Spleen (tissue), 11 donors: ENCODE measurements around the gene JAKMIP1. TPM values are rescaled to one million over a fixed set of nuclear protein-coding genes. Genes with fewer than 3 reads are reported as not detected.

Experiments
- DNase-seq: peaks from one replicate; pipeline ENCODE4 v3.0.0-alpha.2; 2020
- H3K27ac ChIP-seq, 8 donors: fragments of 200-600 bp; sonication (generic) in 7 of 8; 1 replicate in 4 of 8; 2 replicates in 4 of 8; pipeline versions ENCODE4 v1.5.0 to v1.8.0; 2016 to 2021; ENCODE audit warnings: inconsistent platforms in 4 of 8, mild to moderate bottlenecking in 4 of 8, moderate library complexity in 1 of 8
- H3K27me3 ChIP-seq, 7 donors: fragments of 200-600 bp; sonication (generic) in 6 of 7; replicated peaks in 1 of 7; 1 replicate in 4 of 7; 2 replicates in 3 of 7; pipeline versions ENCODE4 v1.5.0 to v1.8.0; 2016 to 2021; ENCODE audit warnings: inconsistent platforms in 3 of 7, mild to moderate bottlenecking in 1 of 7
- H3K36me3 ChIP-seq, 6 donors: fragments of 200-600 bp; sonication (generic) in 5 of 6; 1 replicate in 4 of 6; 2 replicates in 2 of 6; pipeline versions ENCODE4 v1.5.0 to v1.8.0; 2016 to 2021; ENCODE audit warnings: inconsistent platforms in 2 of 6
- H3K4me1 ChIP-seq, 6 donors: fragments of 200-600 bp; sonication (generic) in 5 of 6; 1 replicate in 3 of 6; 2 replicates in 3 of 6; pipeline versions ENCODE4 v1.5.0 to v1.8.0; 2016 to 2021; ENCODE audit warnings: inconsistent platforms in 3 of 6
- H3K4me3 ChIP-seq, 8 donors: fragments of 200-600 bp; sonication (generic) in 7 of 8; 1 replicate in 4 of 8; 2 replicates in 4 of 8; pipeline versions ENCODE4 v1.5.0 to v1.8.0; 2016 to 2021; ENCODE audit warnings: inconsistent platforms in 4 of 8, mild to moderate bottlenecking in 4 of 8, moderate library complexity in 2 of 8
- H3K9me3 ChIP-seq, 8 donors: fragments of 200-600 bp; sonication (generic) in 7 of 8; 1 replicate in 4 of 8; 2 replicates in 4 of 8; pipeline versions ENCODE4 v1.5.0 to v1.8.0; 2016 to 2021; ENCODE audit warnings: inconsistent platforms in 4 of 8
- CTCF ChIP-seq, 11 experiments: fragments of 200-600 bp in 7 of 11; fragments of 450-650 bp in 4 of 11; sonication (generic) in 4 of 11; IDR thresholded peaks in 8 of 11; conservative IDR thresholded peaks in 3 of 11; 1 replicate in 7 of 11; 2 replicates in 4 of 11; pipeline versions ENCODE4 v1.4.0 to v1.8.0; 2016 to 2021; ENCODE audit warnings: antibody characterized with exemption in 11 of 11, inconsistent platforms in 4 of 11, mild to moderate bottlenecking in 1 of 11
- POLR2A ChIP-seq, 3 donors: fragments of 450-650 bp; IDR thresholded peaks; one replicate each; pipeline ENCODE4 v1.5.1; 2017; ENCODE audit warnings: antibody characterized with exemption in 3 of 3, mild to moderate bottlenecking in 1 of 3
- POLR2AphosphoS5 ChIP-seq, 3 donors: sonication (generic); formaldehyde crosslinking; IDR thresholded peaks; one replicate each; pipeline ENCODE4 v1.5.1; 2017; ENCODE audit warnings: antibody characterized with exemption in 3 of 3
- WGBS, 5 donors: extraction: QIAGEN DNeasy Blood & Tissue Kit in 3 of 5; methylation state at CpG; one replicate each; pipeline versions ENCODE4 v1.1.5 to v1.1.7; 2013 to 2018; 5-methylcytosine and 5-hydroxymethylcytosine counted together
- intact Hi-C: fragments of 100-400 bp; cut with DNase I; formaldehyde crosslinking; loops from one replicate; pipeline ENCODE4 v1.15.0; 2023; ENCODE audit warnings: low total_unique reads
- polyA plus RNA-seq, 3 donors: library from polyadenylated mRNA; stranded (reverse); fragments of 200-250 nt; gene quantifications; one replicate each; pipeline ENCODE4 v1.2.1, GENCODE V29; 2013
- total RNA-seq, 7 donors: library from RNA; depleted of rRNA in 3 of 7; stranded (reverse); fragments of >200 nt in 3 of 7; fragmentation: NEBNext Ultra II Directional in 4 of 7; extraction: Animal tissue kit (Norgen Biotek cat#: 25700) in 4 of 7; gene quantifications; one replicate each; pipeline versions ENCODE4 v1.1.0 to v1.2.1, GENCODE V29; 2016 to 2021
- donor health status: healthy with polysubstance abuse.
- donor health status: DM: no; HTN: no; CAD: no; lungs with moderate emphysema.
- donor health status: DM: no; HTN: no; CAD: no.
- donor health status: Bipolar disorder and iron deficiency.
- donor health status: healthy.
- donor health status: DM: no; HTN: no; CAD: no.
- donor health status: DM: yes; HTN: yes; CAD: no.

JAKMIP1 gene
- total and polyA plus RNA-seq, 10 donors: 0.37 to 8.7 (median 2.6) TPM

DNA sequence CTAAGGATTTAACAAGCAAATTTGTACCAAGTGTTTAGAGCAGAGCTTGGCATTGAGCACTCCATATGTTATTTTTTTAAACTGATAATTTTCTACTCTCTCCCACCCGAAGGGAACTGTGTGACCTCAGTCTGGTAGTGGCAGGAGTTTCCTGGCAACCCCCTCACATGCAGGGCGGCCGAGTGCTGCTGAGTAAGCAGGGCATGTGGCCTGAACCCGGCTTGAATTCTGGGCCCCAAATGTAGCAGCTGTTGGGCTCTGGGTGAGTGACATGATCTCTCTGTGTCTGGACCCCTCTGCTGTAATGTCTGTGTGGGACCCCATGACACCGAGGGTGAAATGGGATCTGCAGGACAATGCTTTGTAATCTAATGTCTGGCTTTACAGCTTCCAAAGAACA lies 168.5 kb downstream of the JAKMIP1 start:
- Histone ChIP-seq H3K36me3 (no peaks in the 10 kb centered on the region), H3K4me3 (no peak overlapping the region), H3K27ac (no peak overlapping the region), H3K9me3 (no peaks in the 10 kb centered on the region), H3K27me3 (peaks cover 0 to 3% (median 0%) of the 10 kb centered on the region in 7 donors), H3K4me1 (no peaks in the 10 kb centered on the region)
- intact Hi-C loops: no loop called here
- WGBS, 5 donors: 30 to 41% (median 35%) methylated on average over 5 of the region's 5 CpGs
- DNase-seq: no peak
- TF ChIP-seq CTCF (IDR thresholded peaks at IDR 0.05 in 8 of 11, conservative IDR thresholded peaks at IDR 0.05 in 3 of 11) (no peak), POLR2A (IDR thresholded peaks at IDR 0.05) (no peak), POLR2AphosphoS5 (IDR thresholded peaks at IDR 0.05) (no peak)

DNA sequence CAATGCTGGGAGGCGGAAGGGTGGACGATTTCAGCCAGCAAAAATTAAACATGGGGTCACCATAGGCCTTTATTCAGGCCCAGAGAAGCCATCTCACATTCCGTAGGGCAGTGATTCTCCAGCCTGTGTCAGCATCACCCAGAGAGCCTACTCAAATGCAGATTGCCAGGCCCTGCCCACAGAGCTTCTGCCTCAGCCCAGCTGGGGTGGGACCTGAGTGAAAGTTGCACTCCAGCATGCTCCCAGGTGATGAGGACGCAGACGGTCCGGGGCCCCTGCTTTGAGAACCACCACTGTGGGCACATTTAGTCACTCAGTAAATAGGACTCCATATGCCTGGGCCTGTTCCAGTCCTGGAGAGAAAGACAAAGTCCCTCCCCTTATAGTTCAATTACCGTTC lies 169.7 kb downstream of the JAKMIP1 start:
- intact Hi-C loops: no loop called here
- Histone ChIP-seq H3K36me3 (no peaks in the 10 kb centered on the region), H3K4me3 (no peak overlapping the region), H3K27ac (no peak overlapping the region), H3K4me1 (no peaks in the 10 kb centered on the region), H3K9me3 (no peaks in the 10 kb centered on the region), H3K27me3 (peaks cover 0 to 3% (median 0%) of the 10 kb centered on the region in 7 donors)
- no peak for DNase-seq
- TF ChIP-seq CTCF (IDR thresholded peaks at IDR 0.05 in 8 of 11, conservative IDR thresholded peaks at IDR 0.05 in 3 of 11) (no peak), POLR2AphosphoS5 (IDR thresholded peaks at IDR 0.05) (no peak), POLR2A (IDR thresholded peaks at IDR 0.05) (no peak)
- 83 to 97% (median 87%) methylated on average over 7 of the region's 7 CpGs for WGBS, 5 donors

- 65 to 73% (median 69%) methylated on average over 6 of the region's 6 CpGs for WGBS, 5 donors
- intact Hi-C loops: no loop called here
Measured at GRCh38 chr4:6029254-6029653, 171.1 kb downstream of the JAKMIP1 start.

DNA sequence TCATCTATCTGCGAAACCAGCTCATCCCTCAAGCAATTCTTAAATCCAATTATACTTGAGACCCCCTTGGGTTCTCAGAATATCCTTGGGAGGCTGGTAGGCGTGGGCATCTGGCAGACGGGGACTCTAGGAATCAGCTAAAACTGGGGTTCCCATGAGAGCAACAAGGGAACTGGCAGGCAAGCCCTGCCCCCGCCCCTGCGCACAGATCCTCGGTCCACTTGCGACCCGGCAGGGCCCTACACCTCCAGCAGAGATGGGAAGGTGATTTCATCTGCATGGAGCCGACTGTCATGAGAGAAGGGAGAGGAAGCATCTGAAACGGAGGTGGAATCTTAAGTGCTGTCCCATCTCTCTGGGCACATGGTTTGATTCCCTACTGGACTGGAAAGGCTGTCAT lies 172.2 kb downstream of the JAKMIP1 start:
- no peaks in the 10 kb centered on the region for H3K9me3 ChIP-seq
- no peak overlapping the region for H3K27ac ChIP-seq
- no peak for DNase-seq
- 75 to 80% (median 78%) methylated on average over 10 of the region's 10 CpGs for WGBS, 5 donors
- peaks cover 0 to 7% (median 0%) of the 10 kb centered on the region in 7 donors for H3K27me3 ChIP-seq
- no peaks in the 10 kb centered on the region for H3K36me3 ChIP-seq
- H3K4me3 ChIP-seq: no peak overlapping the region
- no peaks in the 10 kb centered on the region for H3K4me1 ChIP-seq
- no peak for TF ChIP-seq CTCF (IDR thresholded peaks at IDR 0.05 in 8 of 11, conservative IDR thresholded peaks at IDR 0.05 in 3 of 11)
- intact Hi-C loops: no loop called here

More at GRCh38 chr4:6029254-6029653, 171.1 kb downstream of the JAKMIP1 start:
- no peak for DNase-seq
- Histone ChIP-seq H3K27ac (no peak overlapping the region), H3K27me3 (peaks cover 0 to 3% (median 0%) of the 10 kb centered on the region in 7 donors), H3K9me3 (no peaks in the 10 kb centered on the region), H3K4me3 (no peak overlapping the region), H3K4me1 (no peaks in the 10 kb centered on the region), H3K36me3 (no peaks in the 10 kb centered on the region)
- no peak for TF ChIP-seq POLR2A (IDR thresholded peaks at IDR 0.05)
- TF ChIP-seq CTCF (IDR thresholded peaks at IDR 0.05 in 8 of 11, conservative IDR thresholded peaks at IDR 0.05 in 3 of 11): no peak
- no peak for TF ChIP-seq POLR2AphosphoS5 (IDR thresholded peaks at IDR 0.05)
